Right renal pelvis (tissue), 4 donors: ENCODE measurements around the gene TACC3. TPM values are rescaled to one million over a fixed set of nuclear protein-coding genes. Genes with fewer than 3 reads are reported as not detected.
A peak's percentile ranks its signal among the peaks of the same experiment; 100 is the strongest.

ENCODE experiments used
- DNase-seq, 4 donors: peaks; one replicate each; pipeline ENCODE4 v3.0.0-alpha.2; 2013; ENCODE audit warnings: low read depth in 4 of 4, low spot score in 3 of 4, missing footprints in 1 of 4
- polyA plus RNA-seq, 4 donors: library from polyadenylated mRNA; unstranded; fragments of 120-200 nt; gene quantifications; one replicate each; pipeline ENCODE4 v1.2.1, GENCODE V29; 2013; ENCODE audit not compliant: insufficient read length in 4 of 4

TACC3 gene
- polyA plus RNA-seq = 10 to 100 TPM; 37.1 to 45.6 (median 41.3) TPM

DNA sequence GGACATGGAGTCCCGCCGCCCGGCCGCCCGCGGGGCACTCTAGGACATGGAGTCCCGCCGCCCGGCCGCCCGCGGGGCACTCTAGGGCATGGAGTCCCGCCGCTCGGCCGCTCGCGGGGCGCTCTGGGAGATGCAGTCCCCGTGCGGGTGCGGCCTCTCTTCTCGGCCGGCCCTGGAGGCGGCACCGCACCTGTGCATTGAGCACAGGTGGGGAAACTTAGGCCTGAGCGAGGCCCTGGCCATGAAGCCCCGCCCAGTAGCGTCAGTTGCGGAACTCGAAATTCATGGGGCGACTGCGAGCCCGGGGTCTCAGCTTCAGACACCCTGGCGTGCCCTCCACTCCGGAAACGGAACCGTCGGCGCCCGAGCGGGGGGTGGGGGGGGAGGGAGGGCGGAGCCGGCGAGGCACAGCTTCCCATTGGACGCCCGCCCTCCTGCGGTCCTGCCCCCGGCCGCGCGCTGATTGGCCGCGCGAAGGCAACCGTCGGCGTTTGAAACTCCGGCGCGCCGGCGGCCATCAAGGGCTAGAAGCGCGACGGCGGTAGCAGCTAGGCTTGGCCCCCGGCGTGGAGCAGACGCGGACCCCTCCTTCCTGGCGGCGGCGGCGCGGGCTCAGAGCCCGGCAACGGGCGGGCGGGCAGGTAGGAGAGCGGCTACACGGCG lies at the start of gene TACC3, which contains the start of gene TMEM129:
Gene TACC3 (plus strand): TSS at position 519 of the 663 bp plus-strand sequence. CDS start 1,901 bp downstream, outside the sequence.
Gene TMEM129 (minus strand): TSS at position 321 of the 663 bp plus-strand sequence. CDS start 486 bp downstream, outside the sequence.
- peak; percentile 87 to 89 (median 88) for DNase-seq

DNA sequence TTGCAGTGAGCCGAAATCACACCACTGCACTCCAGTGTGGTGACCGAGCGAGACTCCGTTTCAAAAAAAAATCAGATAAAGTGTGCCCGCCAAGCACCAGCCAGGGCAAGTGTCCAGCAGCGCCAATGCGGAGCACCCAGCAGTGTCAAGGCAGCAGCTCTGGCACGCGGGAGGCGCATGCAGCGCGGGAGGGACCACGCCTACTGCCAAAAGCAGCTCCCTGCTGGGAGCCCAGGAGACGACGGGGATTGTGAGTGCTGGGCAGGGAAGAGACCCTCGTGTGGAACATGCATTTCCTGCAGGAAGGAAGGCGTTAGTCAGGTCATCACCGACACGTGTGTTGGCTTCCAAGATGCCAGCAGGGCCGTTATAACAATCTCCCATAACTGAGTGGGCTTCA lies 47.6 kb upstream of the TACC3 start:
- DNase-seq = no peak

DNA sequence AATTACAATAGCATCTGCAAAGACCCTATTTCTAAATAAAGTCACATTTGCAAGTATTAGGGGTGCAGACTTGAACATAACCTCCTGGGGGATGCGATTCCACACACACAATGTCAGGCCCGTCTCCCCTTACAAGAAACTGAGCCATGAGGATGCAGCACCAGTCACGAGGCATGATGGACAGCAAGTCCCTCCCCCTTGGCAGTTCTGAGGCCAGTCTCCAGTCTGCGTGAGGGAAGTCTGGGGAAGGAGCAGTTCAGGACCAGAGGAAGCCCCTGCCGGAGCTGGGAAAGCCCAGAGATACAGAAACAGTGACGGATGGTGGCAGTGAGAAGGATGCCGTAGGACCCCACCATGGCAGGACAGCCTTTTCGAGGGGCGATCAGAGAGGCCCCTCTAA lies 46.6 kb upstream of the TACC3 start:
- DNase-seq = no peak

DNA sequence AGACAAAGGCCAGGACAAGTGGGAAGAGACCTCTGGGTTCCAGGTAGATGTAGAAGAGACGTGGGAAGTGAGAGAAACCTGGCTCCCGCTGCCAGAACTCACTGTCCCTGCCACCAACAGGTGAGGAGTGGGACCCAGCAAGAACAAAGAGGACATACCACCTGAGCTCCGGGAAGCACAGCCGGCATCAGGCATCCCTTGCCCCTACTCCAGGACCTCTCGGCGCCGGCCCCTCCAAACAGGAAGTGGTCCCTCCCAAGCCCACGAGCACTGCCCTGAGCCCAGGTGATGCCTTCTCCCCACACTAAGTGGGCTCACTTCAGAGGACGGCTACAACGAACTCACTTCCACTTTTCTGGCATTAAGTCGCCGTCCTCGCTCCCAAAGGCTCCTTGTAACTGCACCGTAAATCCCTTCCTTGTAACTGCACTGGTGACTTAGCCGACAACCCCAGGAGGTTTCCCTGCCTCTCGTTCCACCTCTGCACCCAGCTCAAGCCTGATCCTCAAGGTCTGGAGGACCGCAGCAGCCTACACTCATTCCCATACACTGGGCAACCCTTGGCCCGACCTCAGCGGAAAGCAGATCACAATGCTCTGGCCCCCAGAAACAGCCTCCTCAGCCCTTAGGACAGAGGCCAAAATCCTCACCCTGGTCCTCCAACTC lies 46.1 kb upstream of the TACC3 start:
- no peak for DNase-seq

DNA sequence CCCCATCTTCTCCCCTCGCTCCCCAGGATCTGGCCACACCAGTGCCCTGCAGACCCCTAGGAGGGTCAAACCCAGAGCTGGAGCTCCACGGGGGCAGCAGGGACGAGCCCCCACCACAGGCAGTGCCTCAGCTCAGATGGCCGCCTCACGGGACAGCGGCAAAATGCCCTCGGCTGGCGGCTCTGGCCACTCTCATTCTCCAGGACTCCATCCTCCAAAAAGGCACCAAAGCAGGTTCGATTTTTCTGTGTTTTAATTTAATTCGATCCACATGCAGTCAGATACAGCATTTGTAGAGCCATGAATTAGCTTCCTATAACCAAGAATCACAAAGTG lies 45.6 kb upstream of the TACC3 start:
- DNase-seq = no peak

DNA sequence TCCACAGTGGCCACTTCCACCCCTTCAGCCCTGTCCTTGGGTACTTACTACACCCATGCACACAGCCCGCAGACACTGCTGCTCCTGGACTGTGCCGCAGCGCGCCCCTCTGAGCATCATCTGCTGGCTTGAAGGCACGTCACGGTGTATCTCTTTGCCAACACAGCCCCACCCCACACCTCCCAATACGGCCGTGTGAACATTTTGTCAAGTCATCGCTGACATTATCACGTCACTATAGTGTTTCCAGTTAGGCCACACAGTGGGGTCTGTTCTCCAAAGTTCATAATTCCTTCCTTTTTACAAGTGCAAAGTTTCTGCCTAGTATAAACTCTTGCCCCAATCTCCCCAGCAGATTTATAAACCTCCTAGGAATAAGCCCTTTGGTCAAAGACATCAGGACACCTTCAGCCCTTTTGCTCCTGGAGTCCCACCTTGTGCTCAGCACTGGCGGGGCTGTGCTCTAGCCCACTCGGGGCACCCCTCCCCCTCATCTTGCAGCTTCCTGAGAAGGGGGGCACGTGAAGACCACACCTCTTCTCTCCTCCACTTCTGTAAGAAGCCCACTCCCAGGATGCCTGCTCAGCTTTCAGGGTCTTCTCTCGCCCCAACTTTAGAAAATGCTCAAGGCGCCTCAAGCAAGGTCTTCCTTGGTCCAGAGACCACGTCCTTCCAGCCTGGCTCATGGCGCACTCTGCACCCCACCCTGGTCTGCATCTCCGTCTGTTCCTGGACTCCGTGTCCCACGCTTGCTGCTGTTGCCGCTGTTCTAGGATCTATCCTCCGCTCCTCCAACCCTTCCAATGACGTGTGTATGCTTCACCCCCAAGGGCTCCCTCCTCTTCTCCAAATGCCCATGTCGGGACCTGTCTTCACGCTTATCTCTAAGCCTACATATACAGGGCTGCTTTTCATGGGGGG lies 44.5 kb upstream of the TACC3 start:
- DNase-seq = no peak

DNA sequence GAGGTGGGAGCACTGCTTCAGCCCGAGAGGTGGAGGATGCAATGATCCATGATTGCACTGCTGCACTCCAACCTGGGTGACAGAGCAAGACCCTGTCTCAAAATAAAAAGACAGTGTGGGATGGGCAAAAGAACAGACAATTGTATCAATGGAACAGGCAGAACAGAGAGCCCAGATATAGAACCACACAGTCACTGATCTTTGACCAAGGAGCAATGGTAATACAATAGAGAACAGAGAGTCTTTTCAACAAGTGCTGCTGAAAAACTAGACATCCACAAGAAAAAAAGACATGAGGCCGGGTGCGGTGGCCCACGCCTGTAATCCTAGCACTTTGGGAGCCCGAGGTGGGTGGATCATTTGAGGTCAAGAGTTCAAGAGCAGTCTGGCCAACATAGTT lies 43.1 kb upstream of the TACC3 start:
- DNase-seq = no peak

DNA sequence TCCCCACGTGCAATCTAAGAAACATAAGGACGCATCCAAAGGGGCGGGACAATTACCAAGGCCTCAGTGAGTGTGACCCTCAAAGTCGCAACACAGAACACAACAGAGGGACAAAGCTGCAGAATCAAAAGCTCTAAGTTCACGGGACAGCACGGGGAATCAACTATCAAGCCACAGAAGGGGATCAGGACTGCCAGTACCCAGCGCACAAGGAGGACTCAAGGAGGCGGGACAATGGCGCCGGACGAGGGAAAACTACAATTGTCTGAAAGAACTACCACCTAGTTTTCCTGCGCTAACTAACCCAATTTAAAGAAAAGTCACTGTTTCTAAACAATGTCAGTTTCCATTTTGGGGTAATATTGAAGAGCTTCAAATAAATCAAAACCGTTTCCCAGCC lies 38.5 kb upstream of the TACC3 start:
- DNase-seq = no peak

DNA sequence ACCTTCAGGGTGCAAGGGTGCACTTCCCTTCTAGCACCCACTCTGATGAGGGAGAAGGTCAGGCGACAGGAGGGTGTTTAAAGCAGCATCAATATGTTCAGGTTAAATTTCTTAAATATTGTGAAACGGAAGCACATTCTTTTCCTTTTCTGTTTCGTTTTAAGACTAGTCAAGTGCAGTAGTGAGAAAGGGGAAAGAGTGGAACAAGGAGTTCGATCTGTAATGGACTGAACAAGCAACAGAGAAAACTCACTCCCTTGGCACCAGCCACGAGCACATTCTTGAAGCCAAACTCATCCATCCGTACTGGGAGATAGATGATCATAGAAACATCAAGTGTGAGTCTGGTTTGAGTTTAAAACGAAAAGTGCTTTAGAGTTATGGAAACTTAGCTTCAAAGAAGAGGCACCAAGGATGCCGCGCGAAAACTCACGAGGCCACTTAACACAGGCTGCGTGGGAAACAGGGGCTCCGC lies 38.0 kb upstream of the TACC3 start:
- DNase-seq = no peak

DNA sequence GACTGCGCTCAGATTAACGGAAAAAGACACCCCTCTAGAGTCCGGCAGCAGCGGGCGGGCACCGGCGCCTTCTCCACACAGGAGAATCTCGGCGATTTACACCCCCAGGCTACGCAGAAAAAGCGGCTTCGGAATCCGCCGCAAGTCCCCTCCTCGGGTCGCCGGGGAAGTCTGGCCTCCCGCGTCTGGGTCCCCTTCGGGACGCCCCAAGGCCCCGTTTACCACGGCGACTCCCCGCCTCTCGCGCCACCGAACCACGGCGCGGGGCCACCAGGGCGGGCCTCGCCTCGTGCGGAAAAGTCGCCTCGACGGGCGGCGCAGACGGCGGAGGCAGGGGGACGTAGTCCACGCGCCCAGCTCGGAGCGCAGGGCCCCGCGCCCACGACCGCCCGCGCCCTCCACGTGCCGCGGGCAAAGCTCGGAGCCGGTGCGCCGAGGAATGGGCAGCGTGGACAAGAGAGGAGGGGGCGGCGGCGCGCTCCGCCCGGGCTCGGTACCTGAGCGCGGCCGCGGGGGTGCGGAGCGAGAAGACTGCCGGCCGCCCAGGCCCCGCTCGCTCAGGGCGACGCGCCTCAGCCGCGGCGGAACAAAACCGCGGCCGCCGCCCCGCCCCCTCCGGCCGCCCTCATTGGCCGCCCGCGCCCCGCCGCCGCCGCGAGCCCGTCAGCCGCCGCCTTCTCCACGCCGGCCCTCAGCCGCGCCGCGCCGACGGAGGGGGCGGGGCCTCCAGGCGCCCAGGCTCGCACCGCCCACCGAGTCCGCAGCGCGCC lies 37.4 kb upstream of the TACC3 start, which contains the start of gene FAM53A:
Gene FAM53A (minus strand): TSS at position 578 of the 770 bp plus-strand sequence. CDS start 15,572 bp downstream, outside the sequence.
- DNase-seq = peak in 3 of 4 donors; percentile 69 to 78 (median 72)

DNA sequence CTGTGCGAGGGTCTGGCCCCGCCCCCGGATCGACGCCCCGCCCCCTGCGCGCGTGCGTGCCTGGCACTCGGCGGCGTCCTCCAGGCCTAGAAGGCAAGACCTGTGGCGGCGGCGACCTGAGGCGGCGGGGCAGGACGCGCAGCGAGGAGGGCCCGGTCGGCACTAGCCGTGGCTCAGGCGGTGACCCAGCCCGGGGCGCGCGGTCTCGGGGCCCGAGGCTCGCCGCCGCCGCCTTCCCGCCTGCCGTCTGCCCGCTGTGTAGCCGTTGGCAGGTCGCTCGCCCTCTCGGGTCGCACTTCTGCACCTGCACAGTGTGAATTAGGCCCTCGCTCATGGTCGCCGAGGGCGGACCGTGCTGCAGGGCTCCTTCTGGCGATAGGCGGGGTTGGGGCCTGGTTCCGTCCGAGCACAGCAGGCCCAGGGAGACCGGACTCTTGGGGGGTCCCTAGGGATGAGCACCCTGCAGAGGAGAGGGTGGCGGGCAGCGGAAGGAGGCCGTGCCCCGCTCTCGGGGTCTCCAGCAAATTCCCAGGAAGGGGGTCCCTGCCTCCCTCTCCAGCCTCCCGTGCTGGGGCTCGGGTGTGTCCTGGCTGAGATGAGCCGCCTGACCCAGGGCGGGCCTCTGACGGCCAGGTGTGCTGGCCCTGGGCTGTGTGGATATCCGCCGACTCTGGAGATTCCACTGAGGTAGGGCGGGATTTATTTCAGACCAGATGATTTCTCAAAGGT lies 36.7 kb upstream of the TACC3 start:
- DNase-seq = peak in 1 of 4 donors; percentile 70

DNA sequence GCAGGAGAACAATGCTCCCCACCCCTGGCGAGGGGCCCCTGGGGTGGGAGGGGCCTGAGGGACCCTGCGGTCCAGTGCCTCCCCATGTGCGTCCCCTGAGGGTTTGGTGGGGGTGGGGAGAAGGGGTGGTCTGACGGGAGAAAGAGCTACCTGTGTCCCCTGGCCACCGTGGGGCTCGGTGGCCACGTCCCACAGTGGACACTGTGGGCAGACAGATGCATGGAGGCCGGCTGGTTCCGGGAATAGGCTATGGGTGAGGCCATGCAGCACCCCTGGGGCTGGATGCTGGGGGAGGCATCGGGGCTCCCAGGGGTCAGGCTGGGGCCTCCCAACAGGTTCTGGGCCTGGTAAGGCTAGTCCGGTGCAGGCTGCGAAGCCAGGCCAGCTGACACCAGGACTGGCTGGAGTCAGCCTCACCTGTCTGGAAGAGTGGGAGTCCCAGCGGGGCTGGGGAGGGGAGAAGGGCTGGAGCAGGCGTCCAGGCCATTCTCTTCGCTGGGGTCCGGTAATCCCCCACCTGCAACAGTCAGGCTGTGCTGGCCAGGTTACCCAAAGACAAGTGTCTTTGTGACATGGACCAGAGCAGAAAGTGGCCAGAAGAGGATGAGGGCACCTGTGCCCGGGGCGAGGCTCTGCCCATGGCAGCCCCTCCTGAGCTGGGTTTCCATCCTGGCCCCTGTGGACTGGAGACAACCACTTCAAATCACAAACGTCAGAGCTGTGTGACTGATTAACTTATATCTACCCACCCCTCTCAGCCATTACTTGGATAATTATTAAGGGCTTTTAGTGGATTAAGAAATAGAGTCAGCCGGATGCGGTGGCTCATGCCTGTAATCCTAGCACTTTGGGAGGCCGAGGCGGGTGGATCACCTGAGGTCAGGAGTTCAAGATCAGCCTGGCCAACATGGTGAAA lies 35.8 kb upstream of the TACC3 start:
- DNase-seq = peak in 2 of 4 donors; percentile 43 to 44

DNA sequence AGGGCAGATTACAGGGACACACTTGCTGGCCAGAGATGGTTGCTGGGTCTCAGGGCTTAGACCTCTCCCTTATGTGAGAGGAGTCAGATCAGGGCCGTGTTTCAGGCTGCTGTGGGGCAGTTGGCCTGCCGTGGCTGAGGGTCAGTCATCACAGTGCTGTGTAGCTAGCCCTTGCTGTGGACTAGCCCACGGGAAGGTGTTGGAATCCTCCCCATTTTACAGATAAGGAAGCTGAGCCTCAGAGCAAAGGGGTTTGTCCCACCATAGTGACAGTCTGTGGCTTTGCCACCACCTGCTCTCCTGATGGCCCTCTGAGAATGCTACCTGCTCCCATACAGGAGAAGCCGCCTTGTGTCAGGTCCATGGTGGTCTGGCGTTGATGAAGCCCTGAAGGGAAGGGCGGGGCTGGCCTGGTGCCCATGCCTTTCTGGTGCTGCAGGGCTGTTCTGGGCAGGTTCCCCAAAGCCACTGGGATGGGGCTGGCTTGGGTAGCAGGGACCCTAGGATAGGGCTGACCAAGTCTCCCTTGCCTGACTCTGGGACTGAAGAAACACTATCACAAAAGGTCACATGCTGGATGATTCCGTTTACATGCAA lies 34.8 kb upstream of the TACC3 start:
- DNase-seq = no peak

DNA sequence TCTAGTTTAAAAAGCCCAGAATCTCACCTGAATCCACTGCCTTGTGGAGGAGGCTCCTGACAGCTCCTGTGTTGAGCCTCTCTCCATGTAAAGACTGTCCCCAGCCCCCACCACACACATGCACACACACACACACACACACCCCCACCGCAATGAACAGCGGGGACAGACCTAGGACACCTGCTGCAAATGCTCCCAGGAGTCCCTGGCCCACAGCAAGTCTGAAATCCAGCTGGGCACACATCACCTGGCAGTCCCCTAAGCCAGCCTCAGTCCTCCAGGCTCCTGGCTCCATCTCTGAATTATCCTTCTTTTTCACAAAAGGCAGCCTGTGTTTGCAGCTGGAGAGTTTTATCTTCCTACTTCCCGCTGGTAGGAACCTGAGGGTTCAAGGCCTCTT lies 30.6 kb upstream of the TACC3 start:
- no peak for DNase-seq

DNA sequence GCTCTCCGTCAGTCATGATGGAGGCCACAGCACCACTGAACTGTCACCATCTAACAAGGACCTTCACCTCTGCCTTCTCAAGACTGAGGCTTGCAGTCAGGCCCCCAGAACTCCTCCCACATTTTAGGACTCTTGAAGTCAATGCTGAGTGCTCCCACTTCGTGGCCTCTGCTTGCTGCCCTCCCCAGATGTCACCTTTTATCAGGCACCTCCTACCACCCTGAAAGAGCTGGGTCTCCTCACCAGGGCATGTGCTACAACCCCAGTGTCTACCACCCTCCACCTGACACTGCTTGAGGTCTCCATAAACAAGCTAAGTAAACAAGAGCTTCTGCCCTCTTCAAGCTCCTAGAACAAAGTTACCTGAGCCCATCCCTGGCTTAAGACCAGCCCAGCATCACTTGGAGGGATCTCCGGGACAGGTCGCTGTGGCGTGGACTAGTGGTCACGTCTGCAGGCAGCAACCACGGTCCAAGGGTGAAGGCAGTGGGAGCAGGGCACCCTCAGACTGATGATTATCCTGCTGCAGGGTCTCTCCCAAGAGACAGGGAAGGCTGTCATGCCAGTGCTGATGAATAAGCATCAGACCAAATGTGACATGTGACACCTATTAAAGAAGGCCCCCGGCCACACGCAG lies 29.5 kb upstream of the TACC3 start:
- DNase-seq = no peak

DNA sequence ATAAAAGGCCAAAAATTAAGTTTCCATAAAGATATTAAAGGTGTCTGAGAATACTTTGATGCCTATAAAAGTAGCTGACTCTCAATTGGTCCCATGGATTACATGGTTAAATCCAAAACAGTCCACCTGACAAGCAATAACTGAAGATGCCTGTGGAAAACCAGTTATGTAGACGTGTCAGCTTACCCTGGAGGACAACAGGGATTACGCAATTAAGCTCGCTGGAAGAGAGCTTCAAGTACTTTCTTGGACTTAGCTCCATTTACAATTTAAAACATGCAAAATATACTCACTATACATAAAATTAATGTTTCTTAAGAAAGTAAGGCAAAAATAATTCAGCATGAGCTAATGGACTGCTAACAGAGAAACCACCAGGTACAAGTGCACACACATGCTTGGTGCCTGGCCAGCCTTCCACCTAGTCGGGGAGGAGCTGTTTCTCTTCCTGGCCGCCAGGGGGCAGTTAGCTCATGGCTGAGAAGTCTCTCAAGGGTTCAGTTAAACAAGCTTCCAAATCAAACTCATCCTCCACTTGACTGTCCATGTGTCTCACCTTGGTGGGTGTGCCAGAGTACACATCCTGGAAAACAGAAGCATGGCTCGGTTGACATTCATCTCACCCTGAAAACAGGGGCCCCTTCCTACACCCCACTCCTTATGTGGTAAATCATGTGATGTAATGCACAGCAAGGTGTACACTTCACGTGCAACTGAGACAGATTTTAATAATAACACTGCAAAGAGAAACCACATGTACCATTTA lies 28.0 kb upstream of the TACC3 start:
- peak in 1 of 4 donors; percentile 59 for DNase-seq

DNA sequence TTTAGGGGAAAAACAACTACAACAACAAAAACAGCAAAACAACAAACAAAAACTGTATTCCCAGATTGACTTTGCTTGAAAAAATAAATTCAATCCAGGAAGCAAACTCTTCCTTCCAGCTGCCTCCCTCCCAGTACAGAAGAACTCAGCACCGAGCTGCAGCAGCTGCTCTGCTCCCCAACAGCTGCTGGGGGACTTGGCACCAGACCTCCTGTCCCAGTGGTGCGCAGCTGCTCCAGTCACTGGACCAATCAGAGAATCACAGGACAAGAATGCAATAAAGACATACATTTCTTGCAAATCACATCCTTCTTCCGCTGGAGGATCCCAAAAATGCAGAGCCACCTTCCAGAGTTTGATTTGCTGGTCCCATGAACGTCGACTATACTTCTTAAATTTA lies 25.4 kb upstream of the TACC3 start:
- no peak for DNase-seq
